GM12878 (cell line): ENCODE results near the gene ARHGAP20. TPM values are rescaled to one million over a fixed set of nuclear protein-coding genes. Genes with fewer than 3 reads are reported as not detected.

Experiments
- ATAC-seq: fragments of 200-7000 bp; cut with Tn5 transposase; 3 replicates; pipeline ENCODE4 v1.9.1; 2020; ENCODE audit warnings: mild to moderate bottlenecking, moderate library complexity
- BruUV-seq: library from RNA; stranded (reverse); fragments of 400-500 nt; replicated peaks from 2 replicates; lab custom pipeline; 2021; lab: Mats Ljungman, UMichigan
- CTCF ChIA-PET: fragments of 300-600 bp; sonication (Branson Sonifier 250); formaldehyde crosslinking; extraction: SDS; loops from one replicate; lab custom pipeline; 2021; ENCODE audit warnings: inconsistent platforms; lab: Yijun Ruan, JAX
- POLR2A ChIA-PET: fragments of 350-600 bp; formaldehyde crosslinking; extraction: SDS; loops from one replicate; lab custom pipeline; 2021; ENCODE audit warnings: inconsistent platforms; lab: Charles Lee
- RAD21 ChIA-PET: fragments of 300-600 bp; sonication (Branson Sonifier 250); formaldehyde crosslinking; loops from one replicate; lab custom pipeline; 2023; ENCODE audit warnings: antibody characterized with exemption; ENCODE audit not compliant: unreplicated experiment; lab: Charles Lee
- SMC1A ChIA-PET: fragments of 300-600 bp; sonication (Branson Sonifier 250); formaldehyde crosslinking; loops from one replicate; lab custom pipeline; 2023; ENCODE audit not compliant: unreplicated experiment, uncharacterized antibody; lab: Charles Lee
- DNase-seq: peaks from one replicate; pipeline ENCODE4 v3.0.0-alpha.2; 2011; ENCODE audit warnings: low read depth, low spot score
- FAIRE-seq: peaks from 3 replicates; lab custom pipeline; 2011; peaks lifted over from hg19 to GRCh38; lab: Jason Lieb, UNC
- H2AFZ ChIP-seq: 2 replicates; pipeline ENCODE4 v1.6.0; 2011; ENCODE audit warnings: low read depth, low read length, control low read depth; ENCODE audit not compliant: control insufficient read depth
- H3K27ac ChIP-seq: 2 replicates; pipeline ENCODE4 v1.5.1; 2011; ENCODE audit warnings: control low read depth; ENCODE audit not compliant: control insufficient read depth, insufficient read depth
- H3K27me3 ChIP-seq, 2 experiments: replicated peaks in 1 of 2; 2 replicates each; pipeline versions ENCODE4 v1.6.0 to v1.6.1; 2011; ENCODE audit warnings: low read length in 1 of 2; ENCODE audit not compliant: control insufficient read depth in 2 of 2, insufficient read depth in 2 of 2
- H3K36me3 ChIP-seq, 2 experiments: 2 replicates each; pipeline ENCODE4 v1.5.1; 2011; ENCODE audit warnings: low read length in 1 of 2; ENCODE audit not compliant: control insufficient read depth in 2 of 2, insufficient read depth in 2 of 2
- H3K4me1 ChIP-seq: 2 replicates; pipeline ENCODE4 v1.6.1; 2011; ENCODE audit warnings: mild to moderate bottlenecking, low read length, moderate library complexity, mixed read lengths; ENCODE audit not compliant: control insufficient read depth, insufficient read depth
- H3K4me2 ChIP-seq: 2 replicates; pipeline ENCODE4 v1.6.0; 2011; ENCODE audit warnings: control low read depth; ENCODE audit not compliant: control insufficient read depth, insufficient read depth
- H3K4me3 ChIP-seq: fragments of 200-600 bp; sonication (generic); 2 replicates; pipeline ENCODE4 v1.5.1; 2016
- H3K79me2 ChIP-seq: 2 replicates; pipeline ENCODE4 v1.6.0; 2011; ENCODE audit warnings: low read length; ENCODE audit not compliant: control insufficient read depth, insufficient read depth
- H3K9ac ChIP-seq: 2 replicates; pipeline ENCODE4 v1.8.0; 2011; ENCODE audit warnings: low read length, control low read depth, mixed read lengths; ENCODE audit not compliant: control insufficient read depth, insufficient read depth
- H3K9me3 ChIP-seq: replicated peaks from 3 replicates; pipeline ENCODE4 v1.5.1; 2011; ENCODE audit warnings: mild to moderate bottlenecking, low read length; ENCODE audit not compliant: control insufficient read depth, insufficient read depth
- H4K20me1 ChIP-seq: 2 replicates; pipeline ENCODE4 v1.6.0; 2011; ENCODE audit not compliant: control insufficient read depth, insufficient read depth
- FOXM1 ChIP-seq: IDR thresholded peaks from 2 replicates; pipeline ENCODE4 v1.6.1; 2012; ENCODE audit warnings: low read depth, mild to moderate bottlenecking, inconsistent platforms, low read length, moderate library complexity
- SMAD1 ChIP-seq: fragments of 450-650 bp; IDR thresholded peaks from 2 replicates; pipeline ENCODE4 v1.6.1; 2018; ENCODE audit warnings: mild to moderate bottlenecking, low read depth; ENCODE audit not compliant: partially characterized antibody
- WGBS: methylation state at CpG from one replicate; pipeline ENCODE4 v1.1.6; 2016; ENCODE audit warnings: low lambda C conversion rate; ENCODE audit not compliant: insufficient replicate concordance, insufficient coverage; ENCODE audit errors: missing lambda C conversion rate; 5-methylcytosine and 5-hydroxymethylcytosine counted together
- in situ Hi-C: fragments of 300-500 bp; cut with MboI; formaldehyde crosslinking; loops from 9 replicates; pipeline ENCODE4 v1.14.3; 2018; ENCODE audit warnings: mixed read lengths
- intact Hi-C: fragments of 100-400 bp; cut with micrococcal nuclease; formaldehyde crosslinking; loops from one replicate; pipeline ENCODE4 v1.14.2; 2022; ENCODE audit not compliant: unreplicated experiment
- polyA plus RNA-seq, 11 experiments: library from polyadenylated mRNA; depleted of rRNA in 4 of 11; unstranded in 6 of 11; stranded (reverse) in 5 of 11; fragments of >200 nt; fragmentation: Nextera tagmentation in 4 of 11; fragmentation: Illumina TruSeq in 1 of 11; extraction: Ambion mirVana in 4 of 11; extraction: Trizol in 1 of 11; gene quantifications; 1 replicate in 1 of 11; 2 replicates in 10 of 11; pipeline versions ENCODE4 v1.2.1 to v1.2.3, GENCODE V29; 2011 to 2016; ENCODE audit warnings: inconsistent platforms in 2 of 11, missing spikeins in 2 of 11, low read depth in 1 of 11
- total RNA-seq, 4 experiments: library from RNA; depleted of rRNA in 3 of 4; stranded (reverse); fragments of >200 nt in 3 of 4; fragmentation: Illumina TruSeq in 1 of 4; extraction: Trizol in 1 of 4; gene quantifications; 2 replicates each; pipeline versions ENCODE4 v1.2.1 to v1.2.3, GENCODE V29; 2013 to 2021
- TF ChIP-seq, protein P1 (sequence below): fragments of 450-650 bp; IDR thresholded peaks from 2 replicates; pipeline ENCODE4 v1.6.1; 2017; ENCODE audit warnings: mild to moderate bottlenecking, moderate library complexity

The ARHGAP20 gene
- total and polyA plus RNA-seq, 10 of the 15 experiments (the other 5 are each of a cell fraction or from before 2014, with no cell fraction given), result 0.01 TPM; not detected in 9

DNA sequence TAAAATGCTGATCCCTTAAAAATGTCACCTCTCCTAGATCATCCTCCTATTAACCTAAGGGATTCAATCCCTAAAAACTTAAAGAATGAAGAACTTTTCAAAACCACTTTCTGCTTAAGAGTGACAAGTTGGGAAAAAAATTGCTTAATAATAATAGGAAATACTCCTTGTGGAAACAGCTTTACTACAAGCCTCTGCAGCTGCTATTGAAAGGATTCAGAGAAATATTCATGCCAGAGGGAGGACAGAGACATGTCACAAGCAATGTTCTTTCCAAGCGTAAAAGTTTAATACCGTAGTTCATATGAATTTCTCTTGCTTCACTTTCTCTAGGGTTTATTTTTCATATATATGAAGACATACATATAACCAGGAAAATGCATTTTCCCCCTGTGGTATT is 98.2 kb downstream of the ARHGAP20 start:
- in situ Hi-C loops, result no loop called here
- WGBS, result 75% methylated on average over 2 of the region's 2 CpGs
- no peak for DNase-seq

More for the DNA sequence above, 98.2 kb downstream of the ARHGAP20 start:
- ATAC-seq (no peak), FAIRE-seq (no peak)
- ChIA-PET RAD21 (no interaction called here), POLR2A (no interaction called here), SMC1A (no interaction called here), CTCF (no interaction called here)
- no peak overlapping the region for H2AFZ ChIP-seq
- H3K4me3 ChIP-seq, result no peak overlapping the region
- H3K9ac ChIP-seq, result no peak overlapping the region
- H4K20me1 ChIP-seq, result no peaks in the 10 kb centered on the region
- H3K4me1 ChIP-seq, result no peaks in the 10 kb centered on the region
- H3K36me3 ChIP-seq, result no peaks in the 10 kb centered on the region
- H3K27me3 ChIP-seq, result no peaks in the 10 kb centered on the region
- no peak overlapping the region for H3K4me2 ChIP-seq
- H3K27ac ChIP-seq, result no peak overlapping the region
- no TSS peak for BruUV-seq
- intact Hi-C loops, result no loop called here
- no peaks in the 10 kb centered on the region for H3K9me3 ChIP-seq
- TF ChIP-seq FOXM1, result no peak
- TF ChIP-seq, protein P1, sequence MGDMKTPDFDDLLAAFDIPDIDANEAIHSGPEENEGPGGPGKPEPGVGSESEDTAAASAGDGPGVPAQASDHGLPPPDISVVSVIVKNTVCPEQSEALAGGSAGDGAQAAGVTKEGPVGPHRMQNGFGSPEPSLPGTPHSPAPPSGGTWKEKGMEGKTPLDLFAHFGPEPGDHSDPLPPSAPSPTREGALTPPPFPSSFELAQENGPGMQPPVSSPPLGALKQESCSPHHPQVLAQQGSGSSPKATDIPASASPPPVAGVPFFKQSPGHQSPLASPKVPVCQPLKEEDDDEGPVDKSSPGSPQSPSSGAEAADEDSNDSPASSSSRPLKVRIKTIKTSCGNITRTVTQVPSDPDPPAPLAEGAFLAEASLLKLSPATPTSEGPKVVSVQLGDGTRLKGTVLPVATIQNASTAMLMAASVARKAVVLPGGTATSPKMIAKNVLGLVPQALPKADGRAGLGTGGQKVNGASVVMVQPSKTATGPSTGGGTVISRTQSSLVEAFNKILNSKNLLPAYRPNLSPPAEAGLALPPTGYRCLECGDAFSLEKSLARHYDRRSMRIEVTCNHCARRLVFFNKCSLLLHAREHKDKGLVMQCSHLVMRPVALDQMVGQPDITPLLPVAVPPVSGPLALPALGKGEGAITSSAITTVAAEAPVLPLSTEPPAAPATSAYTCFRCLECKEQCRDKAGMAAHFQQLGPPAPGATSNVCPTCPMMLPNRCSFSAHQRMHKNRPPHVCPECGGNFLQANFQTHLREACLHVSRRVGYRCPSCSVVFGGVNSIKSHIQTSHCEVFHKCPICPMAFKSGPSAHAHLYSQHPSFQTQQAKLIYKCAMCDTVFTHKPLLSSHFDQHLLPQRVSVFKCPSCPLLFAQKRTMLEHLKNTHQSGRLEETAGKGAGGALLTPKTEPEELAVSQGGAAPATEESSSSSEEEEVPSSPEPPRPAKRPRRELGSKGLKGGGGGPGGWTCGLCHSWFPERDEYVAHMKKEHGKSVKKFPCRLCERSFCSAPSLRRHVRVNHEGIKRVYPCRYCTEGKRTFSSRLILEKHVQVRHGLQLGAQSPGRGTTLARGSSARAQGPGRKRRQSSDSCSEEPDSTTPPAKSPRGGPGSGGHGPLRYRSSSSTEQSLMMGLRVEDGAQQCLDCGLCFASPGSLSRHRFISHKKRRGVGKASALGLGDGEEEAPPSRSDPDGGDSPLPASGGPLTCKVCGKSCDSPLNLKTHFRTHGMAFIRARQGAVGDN, result no peak
- no peak for TF ChIP-seq SMAD1
- TF ChIP-seq, all 136 proteins: peak for 0
- H3K79me2 ChIP-seq, result no peaks in the 10 kb centered on the region
